Right ventricle myocardium superior (tissue), 1 donor: ENCODE data around the gene GNB1. TPM values are rescaled to one million over a fixed set of nuclear protein-coding genes. Genes with fewer than 3 reads are reported as not detected.

Experiments
- ATAC-seq: fragments of 200-7000 bp; cut with Tn5 transposase; one replicate; pipeline ENCODE4 v1.9.1; 2020; ENCODE audit warnings: mild to moderate bottlenecking; ENCODE audit not compliant: poor library complexity
- DNase-seq: peaks from one replicate; pipeline ENCODE4 v3.0.0-alpha.2; 2020
- intact Hi-C: fragments of 100-400 bp; cut with DNase I; formaldehyde crosslinking; loops from one replicate; pipeline ENCODE4 v1.11.2; 2022
- total RNA-seq: library from RNA; stranded (reverse); fragmentation: NEBNext Ultra II Directional; extraction: Animal tissue kit (Norgen Biotek cat#: 25700); gene quantifications from one replicate; pipeline ENCODE4 v1.2.1, GENCODE V29; 2021
- donor health status: DM: no; HTN: yes; CAD: no; lungs with severe emphysema.

The GNB1 gene
- total RNA-seq, 1 donor from 2014 or later = 154 TPM

DNA sequence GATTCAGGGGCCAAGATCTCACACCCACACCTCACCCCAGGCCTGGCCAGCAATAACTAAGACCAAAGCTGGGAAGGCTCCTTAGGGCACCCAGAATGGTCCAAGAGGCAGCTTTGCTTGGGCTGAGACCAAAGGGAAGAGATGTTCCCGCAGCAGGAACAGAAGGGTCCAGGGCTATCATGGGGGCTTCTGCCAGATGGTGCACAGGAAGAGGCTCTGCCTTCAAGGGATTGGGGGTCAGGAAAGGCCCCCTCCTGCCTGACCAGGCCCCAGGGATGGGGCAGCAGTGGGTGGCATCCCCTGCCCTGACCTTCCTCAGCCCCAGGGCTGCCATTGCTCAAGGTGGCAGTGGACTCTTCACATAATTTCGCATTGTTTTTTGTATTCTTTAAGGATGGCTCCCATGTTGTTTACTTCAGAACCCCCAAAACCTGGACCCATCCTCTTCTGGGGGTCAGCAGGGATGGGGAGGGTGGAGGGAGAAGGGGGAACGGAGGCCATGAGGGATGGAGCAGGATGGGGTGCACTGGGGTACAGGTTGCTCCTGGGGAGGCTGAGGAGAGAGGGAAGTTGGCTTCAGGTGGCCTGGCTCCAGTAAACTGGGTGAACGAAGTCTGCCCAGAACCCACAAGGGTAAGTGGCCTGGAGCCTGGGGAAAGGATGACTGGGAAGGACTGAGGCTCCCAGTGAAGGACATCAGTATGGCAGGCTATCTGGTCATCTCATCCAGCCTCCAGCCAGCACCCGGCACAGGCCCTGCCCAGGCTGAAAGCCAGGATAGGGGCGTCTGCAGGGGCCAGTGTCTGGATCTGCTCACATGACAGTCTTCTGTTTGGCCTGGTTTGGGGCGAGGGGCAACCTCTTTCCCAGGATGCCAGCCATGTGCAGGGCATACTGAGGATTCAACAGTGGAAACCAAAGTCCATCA, 110.0 kb downstream of the GNB1 start:
- no peak for ATAC-seq
- no peak for DNase-seq
- intact Hi-C loops = no loop called here

GRCh38 chr1:1779691-1780597, 110.9 kb downstream of the GNB1 start:
- peak; percentile 7 for ATAC-seq
- intact Hi-C loops = loop anchor here (5.0 kb wide), 1 partner anchor 127 kb away; no protein-coding TSS in a partner anchor
- DNase-seq = peak; percentile 76

DNA sequence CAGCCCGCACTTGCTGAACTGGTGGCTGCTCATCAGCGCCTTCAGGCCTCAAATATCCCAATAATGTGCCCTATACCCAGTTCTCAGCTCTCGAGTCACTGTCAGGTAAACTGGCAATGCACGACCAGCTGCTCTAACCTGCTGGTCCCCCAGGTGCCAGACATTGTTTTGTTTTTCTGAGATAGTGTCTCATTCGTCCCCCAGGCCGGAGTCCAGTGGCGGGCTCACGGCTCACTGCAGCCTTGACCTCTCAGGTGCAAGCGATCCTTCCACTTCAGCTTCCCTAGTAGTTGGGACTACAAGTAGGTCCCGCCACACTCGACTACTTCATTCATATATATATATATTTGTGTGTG, 111.6 kb downstream of the GNB1 start:
- DNase-seq (no peak), ATAC-seq (no peak)
- intact Hi-C loops = loop anchor here (5.0 kb wide), 1 partner anchor 128 kb away; no protein-coding TSS in a partner anchor

GRCh38 chr1:1778663-1779319, 112.1 kb downstream of the GNB1 start:
- peak; percentile 45 for ATAC-seq
- intact Hi-C loops = loop anchor here (5.0 kb wide), 1 partner anchor 129 kb away; no protein-coding TSS in a partner anchor
- peak; percentile 91 for DNase-seq

- DNase-seq = peak; percentile 82
- peak; percentile 73 for ATAC-seq
- intact Hi-C loops = loop anchor here (5.0 kb wide), 1 partner anchor 129 kb away; no protein-coding TSS in a partner anchor
Measured at GRCh38 chr1:1777950-1778662, 112.8 kb downstream of the GNB1 start, which contains the start of gene NADK. TSS of gene NADK (minus strand) at chr1:1778470. CDS start at chr1:1765406, 13,064 bp downstream.

GRCh38 chr1:1777583-1777899, 113.3 kb downstream of the GNB1 start:
- intact Hi-C loops = loop anchor here (5.0 kb wide), 1 partner anchor 130 kb away; no protein-coding TSS in a partner anchor
- ATAC-seq (peak; percentile 32), DNase-seq (no peak)

DNA sequence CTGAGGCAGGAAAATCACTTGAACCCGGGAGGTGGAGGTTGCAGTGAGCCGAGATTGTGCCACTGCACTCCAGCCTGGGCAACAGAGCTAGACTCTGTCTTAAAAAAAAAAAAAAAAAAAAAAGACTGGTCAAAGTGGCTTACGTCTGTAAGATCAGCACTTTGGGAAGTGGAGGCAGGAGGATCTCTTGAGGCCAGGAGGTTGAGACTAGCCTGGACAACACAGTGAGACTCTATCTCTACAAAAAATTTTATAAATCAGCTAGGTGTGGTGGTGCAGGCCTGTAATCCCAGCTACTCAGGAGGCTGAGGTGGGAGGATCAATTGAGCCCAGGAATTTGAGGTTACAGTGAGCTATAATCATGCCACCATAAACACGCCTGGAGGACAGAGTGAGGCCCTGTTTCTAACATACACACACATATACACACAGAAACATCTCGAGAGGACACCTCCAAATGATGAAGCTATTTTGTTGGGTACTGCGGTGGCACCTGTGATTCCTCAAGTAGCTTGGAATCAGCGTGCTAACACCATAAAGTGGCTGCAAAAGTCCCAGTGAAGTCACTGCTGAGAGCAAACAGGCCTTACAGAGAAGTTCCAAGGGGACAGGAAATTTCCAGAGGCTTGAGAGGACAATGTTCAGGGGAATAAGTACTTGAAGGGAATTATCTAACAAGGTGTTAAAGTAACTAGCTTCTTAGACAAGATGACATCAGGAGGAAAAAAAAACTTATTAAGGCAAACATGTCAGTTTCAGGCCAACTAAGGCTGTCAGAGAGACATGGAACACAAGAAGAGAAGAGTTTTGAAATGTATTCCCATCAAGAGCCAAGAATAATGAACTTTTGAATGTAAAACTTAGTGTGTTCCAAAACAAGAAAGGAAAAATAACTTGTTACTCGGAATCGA, 114.0 kb downstream of the GNB1 start:
- intact Hi-C loops = loop anchor here (5.0 kb wide), 1 partner anchor 130 kb away; no protein-coding TSS in a partner anchor
- no peak for ATAC-seq
- DNase-seq = no peak

- ATAC-seq (no peak), DNase-seq (no peak)
- intact Hi-C loops = loop anchor here (5.0 kb wide), 1 partner anchor 132 kb away; no protein-coding TSS in a partner anchor
Measured at GRCh38 chr1:1775327-1776226, 115.3 kb downstream of the GNB1 start.

DNA sequence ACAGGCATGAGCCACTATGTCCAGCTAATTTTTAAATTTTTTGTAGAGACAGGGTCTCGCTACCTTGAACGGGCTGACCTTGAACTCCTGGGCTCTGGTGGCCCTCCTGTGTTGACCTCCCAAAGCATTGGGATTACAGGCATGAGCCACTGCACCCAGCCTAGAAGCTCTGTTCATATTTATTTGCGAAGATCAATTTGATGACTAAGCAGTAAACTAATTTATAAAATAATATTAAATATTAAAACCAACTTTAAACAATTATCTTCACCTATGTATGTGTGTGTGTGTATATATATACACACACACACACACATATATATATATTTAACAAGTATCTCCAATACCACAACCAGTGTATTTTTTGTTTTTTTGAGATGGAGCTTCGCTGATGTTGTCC, 117.0 kb downstream of the GNB1 start:
- DNase-seq (no peak), ATAC-seq (no peak)
- intact Hi-C loops = no loop called here

DNA sequence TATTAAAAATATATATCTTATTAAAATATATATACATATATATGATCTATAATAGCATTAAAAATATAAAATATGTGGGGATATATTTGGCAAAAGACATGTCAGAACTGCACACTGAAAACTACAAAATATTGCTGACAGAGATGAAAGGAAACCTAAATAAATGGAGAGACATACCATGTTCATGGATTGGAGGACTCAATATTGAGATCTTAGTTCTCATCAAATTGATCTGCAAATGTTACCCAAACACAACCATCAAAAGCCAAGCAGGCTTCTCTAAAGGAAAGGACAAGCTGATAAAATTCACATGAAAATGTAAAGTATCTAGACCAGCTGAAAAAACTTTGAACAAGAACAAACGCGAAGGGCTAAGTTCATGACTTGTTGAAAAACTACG, 119.8 kb downstream of the GNB1 start:
- ATAC-seq = no peak
- intact Hi-C loops = no loop called here
- DNase-seq = no peak

DNA sequence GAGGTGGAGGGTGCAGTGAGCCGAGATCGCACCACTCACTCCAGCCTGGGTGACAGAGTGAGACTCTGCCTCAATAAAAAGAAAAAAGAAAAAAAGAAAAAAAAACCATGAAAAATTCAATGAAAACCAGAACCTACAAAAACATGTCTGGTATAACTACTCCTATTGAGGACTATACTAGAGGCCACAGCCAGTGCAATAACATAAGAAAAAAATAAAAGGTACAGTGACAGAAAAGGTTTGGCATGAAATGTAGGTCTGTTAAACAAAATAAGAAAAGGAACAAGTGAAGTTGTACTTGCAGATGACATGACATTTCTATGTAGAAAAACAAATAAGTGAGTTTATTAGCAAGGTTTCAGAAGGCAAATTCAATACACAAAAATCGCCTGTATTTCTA, 120.8 kb downstream of the GNB1 start:
- intact Hi-C loops = no loop called here
- ATAC-seq (no peak), DNase-seq (no peak)

DNA sequence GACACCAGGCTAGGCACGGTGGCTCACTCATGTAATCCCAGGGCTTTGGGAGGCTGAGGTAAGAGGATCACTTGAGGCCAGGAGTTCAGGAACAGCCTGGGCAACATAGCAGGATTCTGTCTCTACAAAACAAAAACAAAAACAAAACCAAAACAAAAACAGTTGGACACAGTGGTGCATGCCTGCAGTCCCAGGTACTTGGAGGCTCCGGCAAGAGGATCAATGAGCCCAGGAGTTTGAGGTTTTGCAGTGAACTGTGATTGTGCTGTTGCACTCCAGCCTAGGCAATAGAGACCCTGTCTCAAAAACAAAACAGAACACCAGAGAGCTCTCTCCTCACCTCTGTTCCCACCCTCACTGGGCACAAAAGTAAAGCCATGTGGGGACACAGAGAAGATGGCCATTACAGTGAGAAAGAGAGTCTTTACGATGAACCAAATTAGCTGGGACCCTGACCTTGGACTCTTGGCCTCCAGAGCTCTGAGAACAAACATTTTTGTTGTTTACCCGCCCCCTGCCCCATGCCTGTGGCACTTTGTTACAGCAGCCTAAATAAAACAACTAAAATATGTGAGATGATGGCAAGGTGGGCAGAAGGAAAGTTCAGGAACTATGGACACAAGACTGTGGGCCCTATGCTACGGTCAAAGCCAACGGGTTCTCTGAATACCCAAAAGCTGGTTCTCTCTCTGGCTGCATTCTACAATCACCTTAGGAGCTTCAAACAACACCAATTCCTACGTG, 122.5 kb downstream of the GNB1 start:
- ATAC-seq (no peak), DNase-seq (no peak)
- intact Hi-C loops = no loop called here

GRCh38 chr1:1764876-1765470, 125.9 kb downstream of the GNB1 start:
- intact Hi-C loops = no loop called here
- ATAC-seq (no peak), DNase-seq (no peak)

- intact Hi-C loops = no loop called here
- DNase-seq = peak; percentile 87
- ATAC-seq = peak; percentile 66
Measured at GRCh38 chr1:1763657-1764621, 126.9 kb downstream of the GNB1 start.
